GM21515 (cell line): ENCODE results near the gene CDON.

Experiments used
- ATAC-seq: cut with Tn5 transposase; IDR thresholded peaks from one replicate; pipeline ENCODE4 v1.9.1; 2021; ENCODE audit not compliant: unreplicated experiment

The CDON gene, protein sequence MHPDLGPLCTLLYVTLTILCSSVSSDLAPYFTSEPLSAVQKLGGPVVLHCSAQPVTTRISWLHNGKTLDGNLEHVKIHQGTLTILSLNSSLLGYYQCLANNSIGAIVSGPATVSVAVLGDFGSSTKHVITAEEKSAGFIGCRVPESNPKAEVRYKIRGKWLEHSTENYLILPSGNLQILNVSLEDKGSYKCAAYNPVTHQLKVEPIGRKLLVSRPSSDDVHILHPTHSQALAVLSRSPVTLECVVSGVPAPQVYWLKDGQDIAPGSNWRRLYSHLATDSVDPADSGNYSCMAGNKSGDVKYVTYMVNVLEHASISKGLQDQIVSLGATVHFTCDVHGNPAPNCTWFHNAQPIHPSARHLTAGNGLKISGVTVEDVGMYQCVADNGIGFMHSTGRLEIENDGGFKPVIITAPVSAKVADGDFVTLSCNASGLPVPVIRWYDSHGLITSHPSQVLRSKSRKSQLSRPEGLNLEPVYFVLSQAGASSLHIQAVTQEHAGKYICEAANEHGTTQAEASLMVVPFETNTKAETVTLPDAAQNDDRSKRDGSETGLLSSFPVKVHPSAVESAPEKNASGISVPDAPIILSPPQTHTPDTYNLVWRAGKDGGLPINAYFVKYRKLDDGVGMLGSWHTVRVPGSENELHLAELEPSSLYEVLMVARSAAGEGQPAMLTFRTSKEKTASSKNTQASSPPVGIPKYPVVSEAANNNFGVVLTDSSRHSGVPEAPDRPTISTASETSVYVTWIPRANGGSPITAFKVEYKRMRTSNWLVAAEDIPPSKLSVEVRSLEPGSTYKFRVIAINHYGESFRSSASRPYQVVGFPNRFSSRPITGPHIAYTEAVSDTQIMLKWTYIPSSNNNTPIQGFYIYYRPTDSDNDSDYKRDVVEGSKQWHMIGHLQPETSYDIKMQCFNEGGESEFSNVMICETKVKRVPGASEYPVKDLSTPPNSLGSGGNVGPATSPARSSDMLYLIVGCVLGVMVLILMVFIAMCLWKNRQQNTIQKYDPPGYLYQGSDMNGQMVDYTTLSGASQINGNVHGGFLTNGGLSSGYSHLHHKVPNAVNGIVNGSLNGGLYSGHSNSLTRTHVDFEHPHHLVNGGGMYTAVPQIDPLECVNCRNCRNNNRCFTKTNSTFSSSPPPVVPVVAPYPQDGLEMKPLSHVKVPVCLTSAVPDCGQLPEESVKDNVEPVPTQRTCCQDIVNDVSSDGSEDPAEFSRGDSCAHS (N-terminal part only)

GRCh38 chr11:126062679-126063506 is at the start of gene CDON:
TSS of gene CDON (minus strand) at chr11:126062866. CDS start at chr11:126023476, 39,390 bp downstream.
- ATAC-seq = peak; percentile 98

GRCh38 chr11:126111458-126112116 is 48.9 kb upstream of the CDON start:
- ATAC-seq = no peak

- no peak for ATAC-seq
Observed at GRCh38 chr11:126109941-126110731, 47.5 kb upstream of the CDON start.

DNA sequence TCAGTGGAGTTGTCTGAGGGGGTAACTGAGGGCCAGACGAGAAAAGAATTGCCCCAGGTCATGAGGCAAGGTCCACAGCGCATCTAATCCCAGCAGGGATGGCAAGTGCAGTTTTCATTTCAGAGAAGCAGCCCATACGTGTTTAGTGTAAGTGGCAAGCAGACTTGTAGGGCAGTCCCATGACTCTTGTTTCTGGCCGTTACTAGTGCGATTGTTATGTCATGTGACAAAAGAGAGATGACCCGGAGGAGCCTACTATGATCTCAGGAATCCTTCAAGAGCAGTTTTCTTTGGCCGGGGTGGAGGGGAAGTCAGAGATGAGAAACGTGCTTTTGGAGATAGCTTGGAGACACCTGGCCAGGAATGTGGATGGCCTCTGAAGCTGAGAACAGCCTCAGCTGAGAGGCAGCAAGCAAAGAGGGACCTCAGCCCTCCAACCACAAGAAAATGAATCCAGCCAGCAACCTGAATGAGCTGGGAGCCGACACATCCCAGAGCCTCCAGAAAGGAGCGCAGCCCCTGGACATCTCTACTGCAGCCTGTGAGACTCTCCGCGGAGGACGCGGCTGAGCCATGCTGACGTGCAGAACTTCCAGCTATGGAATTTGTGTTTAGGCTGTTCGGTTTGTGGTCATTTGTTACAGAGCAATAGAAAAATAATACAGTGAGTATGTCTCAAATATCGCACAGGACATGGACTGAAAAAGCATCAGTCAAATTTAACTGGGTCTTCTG is 44.1 kb upstream of the CDON start:
- no peak for ATAC-seq

- no peak for ATAC-seq
Observed at GRCh38 chr11:126105748-126106080, 43.0 kb upstream of the CDON start.

GRCh38 chr11:126105022-126105747 is 42.5 kb upstream of the CDON start:
- ATAC-seq = no peak

GRCh38 chr11:126104420-126104819 is 41.8 kb upstream of the CDON start:
- ATAC-seq = no peak

DNA sequence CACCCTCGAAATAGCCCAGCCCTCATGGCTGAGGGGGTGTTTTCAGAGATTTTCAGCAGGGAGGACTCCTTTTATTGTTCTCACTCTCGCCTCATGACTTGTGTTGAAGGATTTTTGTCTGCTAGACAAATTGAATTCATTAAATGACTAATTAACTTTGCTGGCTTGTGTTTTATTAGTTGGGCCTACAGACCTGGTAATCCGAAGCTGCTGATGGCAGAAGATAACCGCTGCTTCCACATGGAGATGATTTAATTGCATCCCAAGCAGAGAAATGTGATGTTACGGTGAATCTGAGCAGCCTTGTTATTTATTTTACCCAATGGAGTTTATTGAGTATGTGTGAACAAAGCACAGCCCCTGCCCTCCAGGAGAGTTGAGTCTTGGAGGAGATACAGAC is 40.5 kb upstream of the CDON start:
- ATAC-seq = no peak

- ATAC-seq = no peak
Observed at GRCh38 chr11:126102436-126102981, 39.8 kb upstream of the CDON start.

- ATAC-seq = no peak
Observed at GRCh38 chr11:126101930-126102283, 39.2 kb upstream of the CDON start.

GRCh38 chr11:126101251-126101929 is 38.7 kb upstream of the CDON start:
- ATAC-seq = no peak

GRCh38 chr11:126100716-126101115 is 38.0 kb upstream of the CDON start:
- ATAC-seq = no peak

GRCh38 chr11:126098204-126098769 is 35.6 kb upstream of the CDON start:
- no peak for ATAC-seq

DNA sequence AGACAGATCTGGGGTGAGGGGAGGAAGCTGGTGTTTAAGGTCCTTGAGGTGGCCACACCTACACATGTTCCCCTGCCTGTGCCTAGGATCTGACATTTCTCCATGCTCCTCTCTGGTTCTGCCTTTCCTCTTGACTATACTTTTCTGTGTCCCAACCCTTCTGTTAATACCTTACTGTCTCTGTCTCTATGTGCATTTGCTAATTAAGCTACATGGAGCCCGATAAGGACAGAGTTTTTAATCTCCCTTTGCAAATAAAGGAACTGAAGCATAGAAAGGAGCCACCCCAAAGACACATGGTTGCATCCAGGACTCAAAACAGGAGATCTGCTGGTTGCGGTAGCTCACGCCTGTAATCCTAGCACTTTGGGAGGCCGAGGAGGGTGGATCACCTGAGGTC is 33.1 kb upstream of the CDON start:
- no peak for ATAC-seq

GRCh38 chr11:126090452-126090851 is 27.8 kb upstream of the CDON start:
- no peak for ATAC-seq

- no peak for ATAC-seq
Observed at GRCh38 chr11:126088999-126089398, 26.3 kb upstream of the CDON start.

- ATAC-seq = no peak
Observed at GRCh38 chr11:126086248-126086647, 23.6 kb upstream of the CDON start.
